Right cardiac atrium (tissue), 5 donors: ENCODE results near the gene OTUD7B. TPM values are rescaled to one million over a fixed set of nuclear protein-coding genes. Genes with fewer than 3 reads are reported as not detected.
A peak's percentile ranks its signal among the peaks of the same experiment; 100 is the strongest.
"Not testable (repeated sequence)": the region's sequence is repeated elsewhere in the genome, so short reads cannot be mapped to it uniquely, and the experiment has no call there.

Experiments
- ATAC-seq, 2 donors: fragments of 200-7000 bp; cut with Tn5 transposase; one replicate each; pipeline versions ENCODE4 v1.8.0 to v1.9.1; 2020; ENCODE audit warnings: moderate library complexity in 2 of 2, mild to moderate bottlenecking in 1 of 2
- DNase-seq, 3 donors: peaks; one replicate each; pipeline ENCODE4 v3.0.0-alpha.2; 2020
- H3K27ac ChIP-seq: one replicate; pipeline ENCODE4 v1.5.1; 2013; ENCODE audit warnings: mild to moderate bottlenecking, low read length, control low read depth, moderate library complexity
- H3K27me3 ChIP-seq: one replicate; pipeline ENCODE4 v1.6.1; 2013; ENCODE audit not compliant: control insufficient read depth, insufficient read depth
- H3K4me1 ChIP-seq: one replicate; pipeline ENCODE4 v1.6.1; 2013; ENCODE audit warnings: low read length; ENCODE audit not compliant: control insufficient read depth, insufficient read depth
- H3K4me3 ChIP-seq: one replicate; pipeline ENCODE4 v1.5.1; 2013; ENCODE audit warnings: low read length, control low read depth
- H3K9me3 ChIP-seq: one replicate; pipeline ENCODE4 v1.6.1; 2013; ENCODE audit warnings: low read length; ENCODE audit not compliant: control insufficient read depth
- WGBS: extraction: QIAGEN DNeasy Blood & Tissue Kit; methylation state at CpG from one replicate; pipeline ENCODE4 v1.1.7; 2013; 5-methylcytosine and 5-hydroxymethylcytosine counted together
- intact Hi-C, 4 donors: fragments of 100-400 bp; cut with DNase I; formaldehyde crosslinking; loops; one replicate each; pipeline versions ENCODE4 v1.11.0 to v1.14.0; 2022 to 2023
- long read RNA-seq, 4 donors: library from polyadenylated mRNA; unstranded; transcript quantifications; one replicate each; pipeline ENCODE4 v2.0.0, GENCODE V29; 2020 to 2021
- polyA plus RNA-seq: library from polyadenylated mRNA; stranded (reverse); fragments of 200-250 nt; gene quantifications from one replicate; pipeline ENCODE4 v1.2.3, GENCODE V29; 2013
- total RNA-seq, 4 donors: library from RNA; stranded (reverse); fragmentation: NEBNext Ultra II Directional; extraction: Animal tissue kit (Norgen Biotek cat#: 25700); gene quantifications; one replicate each; pipeline ENCODE4 v1.2.1, GENCODE V29; 2021
- donor health status: healthy with polysubstance abuse.
- donor health status: DM: no; HTN: yes; CAD: no.
- donor health status: DM: no; HTN: no; CAD: no.
- donor health status: DM: no; HTN: yes; CAD: no; lungs with severe emphysema.
- donor health status: DM: yes; HTN: yes; CAD: no.

OTUD7B gene
- total RNA-seq, result 10 to 100 TPM; 23.3 to 27.2 (median 26.5) TPM
- 9.6 TPM for polyA plus RNA-seq
- long read RNA-seq, donor 1, partial matches to known transcripts, result 1 of 9 reads
- long read RNA-seq, donor 1, other reads (novel, unspliced or antisense), result 8 of 9 reads
- long read RNA-seq, donor 2, full-length matches to known transcripts, result 1 of 5 reads
- long read RNA-seq, donor 2, partial matches to known transcripts, result 0 of 5 reads
- long read RNA-seq, donor 2, other reads (novel, unspliced or antisense), result 4 of 5 reads
- long read RNA-seq, donor 3, partial matches to known transcripts, result 1 of 5 reads
- long read RNA-seq, donor 3, other reads (novel, unspliced or antisense), result 4 of 5 reads
- long read RNA-seq, donor 4, full-length matches to known transcripts, result 1 of 4 reads
- long read RNA-seq, donor 4, partial matches to known transcripts, result 1 of 4 reads
- long read RNA-seq, donor 4, other reads (novel, unspliced or antisense), result 2 of 4 reads

DNA sequence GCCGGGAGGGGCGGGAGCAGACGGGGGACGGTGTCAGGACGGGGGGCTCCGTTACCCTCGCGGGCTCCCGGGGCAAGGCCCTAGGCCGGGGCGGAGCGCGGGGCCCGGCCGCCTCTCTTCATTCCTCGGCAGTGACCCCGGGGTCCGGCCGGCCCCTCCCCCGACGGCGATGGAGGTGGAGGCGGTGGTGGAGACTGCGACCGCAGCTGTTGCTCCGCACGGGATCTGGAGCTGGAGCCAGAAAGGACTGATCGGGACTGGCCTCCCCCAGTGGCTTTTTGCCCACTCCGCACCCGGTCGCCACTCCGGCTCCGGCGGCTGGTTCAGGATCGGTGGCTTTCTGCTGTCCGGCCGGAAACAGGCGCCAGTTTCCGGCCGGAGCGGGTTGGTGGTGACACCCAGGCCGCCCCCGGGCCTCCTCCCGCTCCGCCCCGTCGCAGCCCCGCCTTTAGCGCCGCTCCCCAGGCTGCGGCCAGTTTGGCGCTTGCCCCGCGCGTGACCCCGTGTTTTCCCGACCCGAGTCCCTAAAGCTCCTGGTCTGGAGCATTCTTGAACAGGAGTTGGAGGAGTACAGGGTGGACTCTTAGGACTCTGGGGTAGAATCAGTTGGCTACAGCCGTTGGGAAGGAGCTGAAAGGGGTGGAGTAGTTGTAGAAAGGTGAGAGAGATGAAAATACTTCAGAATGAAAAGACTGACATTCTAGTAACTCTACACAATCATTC, at the start of gene OTUD7B:
OTUD7B (minus strand) TSS at position 334 of the 723 bp plus-strand sequence. CDS start 33,216 bp downstream, outside the sequence.
- intact Hi-C loops, result loop anchor here in 1 of 4 donors (10.0 kb wide), 1 partner anchor 54 kb away; the partner anchor contains the start of gene VPS45
- DNase-seq, result peak; percentile 90 to 96 (median 95)
- Histone ChIP-seq H3K4me3 (peak within 1 kb of the TSS; percentile 81), H3K4me1 (no peaks in the 10 kb centered on the region), H3K27me3 (no peaks in the 10 kb centered on the region), H3K27ac (peak within 1 kb of the TSS; percentile 95), H3K9me3 (no peaks in the 10 kb centered on the region)
- peak; percentile 95 to 96 for ATAC-seq
- WGBS, result under 1% methylated on average over 59 of the region's 59 CpGs

DNA sequence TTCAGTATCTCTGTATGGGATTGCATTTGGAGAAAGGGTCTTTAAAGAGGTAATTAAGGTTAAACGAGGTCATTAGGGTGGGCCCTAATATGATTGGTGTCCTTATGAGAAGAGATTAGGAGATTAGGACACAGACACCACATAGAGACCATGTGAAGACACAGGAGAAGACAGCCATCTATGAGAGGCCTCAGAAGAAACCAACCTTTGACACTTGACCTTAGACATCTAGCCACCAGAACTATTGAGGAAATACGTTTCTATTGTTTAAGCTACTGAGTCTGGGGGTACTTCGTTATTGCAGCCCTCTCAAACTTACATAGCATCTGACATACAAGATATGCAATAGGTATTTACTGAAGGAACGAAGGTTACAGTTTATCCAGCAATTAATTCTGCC, 49.7 kb upstream of the OTUD7B start:
- Histone ChIP-seq H3K27ac (no peak overlapping the region), H3K4me1 (peaks cover 3% of the 10 kb centered on the region), H3K9me3 (no peaks in the 10 kb centered on the region), H3K4me3 (no peak overlapping the region), H3K27me3 (no peaks in the 10 kb centered on the region)
- 73% methylated on average over 4 of the region's 4 CpGs for WGBS
- intact Hi-C loops, result loop anchor here in 1 of 4 donors (10.0 kb wide), 1 partner anchor 45 kb away; the partner anchor contains the start of gene OTUD7B
- no peak for ATAC-seq
- no peak for DNase-seq

DNA sequence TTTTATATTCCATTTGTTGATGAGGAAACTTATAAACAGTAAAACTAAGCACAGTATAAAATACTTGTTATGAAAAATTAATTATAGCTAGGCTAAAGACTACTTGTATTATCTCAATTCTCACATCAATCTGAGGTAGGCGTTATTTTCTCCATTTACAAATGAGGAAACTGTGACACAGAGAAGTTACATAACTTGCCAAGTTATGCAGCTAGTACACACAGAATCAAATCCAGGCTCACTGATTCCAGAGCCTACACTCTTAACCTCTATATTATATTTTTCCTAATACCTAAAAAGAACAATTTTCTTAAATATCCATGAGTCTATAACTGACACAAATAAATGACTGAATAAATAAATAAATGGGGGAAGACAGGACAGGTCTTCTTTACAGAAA, 45.9 kb upstream of the OTUD7B start:
- Histone ChIP-seq H3K4me1 (peaks cover 2% of the 10 kb centered on the region), H3K4me3 (no peak overlapping the region), H3K9me3 (no peaks in the 10 kb centered on the region), H3K27me3 (no peaks in the 10 kb centered on the region), H3K27ac (no peak overlapping the region)
- ATAC-seq (no peak), DNase-seq (no peak)
- intact Hi-C loops, result loop anchor here in 1 of 4 donors (10.0 kb wide), 1 partner anchor 162 kb away; the partner anchor contains the start of gene BOLA1
- WGBS, result 43% methylated on average over 1 of the region's 1 CpG

DNA sequence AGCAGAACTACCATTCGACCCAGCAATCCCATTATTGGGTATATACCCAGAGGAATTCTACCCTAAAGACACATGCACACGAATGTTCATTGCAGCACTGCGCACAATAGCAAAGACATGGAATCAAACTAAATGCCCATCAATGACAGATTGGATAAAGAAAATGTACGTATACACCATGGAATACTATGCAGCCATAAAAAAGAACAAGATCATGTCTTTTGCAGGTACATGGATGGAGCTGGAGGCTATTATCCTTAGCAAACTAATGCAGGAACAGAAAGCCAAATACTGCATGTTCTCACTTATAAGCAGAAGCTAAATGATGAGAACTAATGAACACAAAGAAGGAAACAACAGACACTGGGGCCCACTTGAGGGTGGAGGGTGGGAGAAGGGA, 45.0 kb upstream of the OTUD7B start:
- H3K27me3 ChIP-seq, H3K9me3 ChIP-seq, DNase-seq, ATAC-seq, H3K4me1 ChIP-seq, H3K27ac ChIP-seq, H3K4me3 ChIP-seq: not testable (repeated sequence)
- 93% methylated on average over 4 of the region's 4 CpGs for WGBS
- intact Hi-C loops, result loop anchor here in 1 of 4 donors (10.0 kb wide), 1 partner anchor 161 kb away; the partner anchor contains the start of gene BOLA1

DNA sequence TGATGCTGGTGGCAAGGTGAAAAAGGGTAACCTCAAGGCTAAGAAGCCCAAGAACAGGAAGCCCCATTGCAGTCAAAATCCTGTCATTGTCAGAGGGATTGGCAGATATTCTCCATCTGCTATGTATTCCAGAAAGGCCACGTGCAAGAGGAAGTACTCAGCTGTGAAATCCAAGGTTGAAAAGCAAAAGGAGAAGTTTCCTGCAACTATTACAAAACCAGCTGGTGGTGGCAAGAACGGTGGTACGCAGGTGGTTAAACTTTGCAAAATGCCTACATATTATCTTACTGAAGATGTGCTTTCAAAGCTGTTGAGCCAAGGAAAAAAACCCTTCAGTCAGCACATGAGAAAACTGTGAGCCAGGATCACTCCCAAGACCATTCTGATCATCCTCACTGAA, 43.4 kb upstream of the OTUD7B start:
- Histone ChIP-seq H3K4me1 (peaks cover 2% of the 10 kb centered on the region), H3K9me3 (no peaks in the 10 kb centered on the region), H3K27ac (no peak overlapping the region), H3K4me3 (no peak overlapping the region), H3K27me3 (no peaks in the 10 kb centered on the region)
- DNase-seq (no peak), ATAC-seq (no peak)
- intact Hi-C loops, result loop anchor here in 1 of 4 donors (10.0 kb wide), 1 partner anchor 159 kb away; the partner anchor contains the start of gene BOLA1
- 47% methylated on average over 3 of the region's 3 CpGs for WGBS

DNA sequence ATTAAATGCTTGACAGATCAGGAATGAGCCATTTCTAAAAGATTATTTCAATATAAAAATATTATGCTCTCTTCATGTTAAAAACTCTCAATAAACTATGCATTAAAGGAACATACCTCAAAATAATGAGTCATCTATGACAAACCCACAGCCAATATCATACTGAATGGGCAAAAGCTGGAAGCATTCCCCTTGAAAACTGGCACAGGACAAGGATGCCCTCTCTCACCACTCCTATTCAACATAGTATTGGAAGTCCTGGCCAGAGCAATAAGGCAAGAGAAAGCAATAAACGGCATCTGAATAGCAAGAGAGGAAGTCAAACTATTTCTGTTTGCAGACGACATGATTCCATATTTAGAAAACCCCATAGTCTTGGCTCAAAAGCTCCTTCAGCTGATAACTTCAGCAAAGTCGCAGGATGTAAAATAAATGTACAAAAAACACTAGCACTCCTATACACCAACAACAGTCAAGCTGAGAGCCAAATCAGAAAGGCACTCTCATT, 41.4 kb upstream of the OTUD7B start:
- 13% methylated on average over 3 of the region's 3 CpGs for WGBS
- ATAC-seq, H3K4me3 ChIP-seq, H3K27ac ChIP-seq, H3K9me3 ChIP-seq, H3K4me1 ChIP-seq, DNase-seq, H3K27me3 ChIP-seq: not testable (repeated sequence)
- intact Hi-C loops, result loop anchor here in 3 of 4 donors (2.0 to 10.0 kb wide), 2 partner anchors 89 to 157 kb away; partner anchors contain the start of gene BOLA1 (in 1 of the 3)

DNA sequence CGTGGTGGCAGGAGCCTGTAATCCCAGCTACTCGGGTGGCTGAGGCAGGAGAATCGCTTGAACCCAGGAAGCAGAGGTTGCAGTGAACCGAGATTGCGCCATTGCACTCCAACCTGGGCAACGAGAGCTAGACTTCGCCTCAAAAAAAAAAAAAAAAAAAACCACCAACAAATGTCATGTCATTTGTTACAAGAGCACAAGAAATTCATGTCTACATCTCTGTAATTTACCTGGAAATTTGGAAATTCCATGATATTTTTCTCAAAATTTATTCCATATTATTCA, 40.5 kb upstream of the OTUD7B start:
- H3K9me3 ChIP-seq, result no peaks in the 10 kb centered on the region
- no peak overlapping the region for H3K27ac ChIP-seq
- no peak overlapping the region for H3K4me3 ChIP-seq
- WGBS, result 62% methylated on average over 7 of the region's 7 CpGs
- H3K27me3 ChIP-seq, result no peaks in the 10 kb centered on the region
- DNase-seq (no peak), ATAC-seq (no peak)
- intact Hi-C loops, result loop anchor here in 3 of 4 donors (2.0 to 10.0 kb wide), 2 partner anchors 88 to 156 kb away; partner anchors contain the start of gene BOLA1 (in 1 of the 3)
- H3K4me1 ChIP-seq, result peaks cover 2% of the 10 kb centered on the region

DNA sequence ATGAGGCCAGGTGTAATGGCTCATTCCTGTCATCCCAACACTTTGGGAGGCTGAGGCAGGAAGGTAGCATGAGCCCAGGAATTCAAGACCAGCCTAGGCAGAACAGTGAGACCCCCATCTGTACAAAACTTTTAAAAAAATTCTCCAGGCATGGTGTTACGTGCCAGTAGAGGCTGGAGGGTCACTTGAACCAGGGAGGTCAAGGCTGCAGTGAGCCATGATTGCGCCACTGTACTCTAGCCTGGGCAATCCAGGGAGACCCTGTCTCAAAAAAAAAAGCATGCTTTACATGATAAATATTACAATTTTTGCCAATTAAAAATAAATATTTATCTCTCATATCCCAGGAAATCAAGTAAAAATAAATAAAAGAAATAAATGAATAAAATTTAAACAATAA, 39.4 kb upstream of the OTUD7B start:
- no peaks in the 10 kb centered on the region for H3K27me3 ChIP-seq
- H3K4me3 ChIP-seq, result no peak overlapping the region
- no peak for DNase-seq
- WGBS, result 93% methylated on average over 2 of the region's 2 CpGs
- ATAC-seq, result no peak
- H3K4me1 ChIP-seq, result peaks cover 2% of the 10 kb centered on the region
- H3K9me3 ChIP-seq, result no peaks in the 10 kb centered on the region
- H3K27ac ChIP-seq, result no peak overlapping the region
- intact Hi-C loops, result loop anchor here (2.0 to 10.0 kb wide), 3 partner anchors 85 to 155 kb away; partner anchors contain the start of gene BOLA1 (in 1 of the 4)

DNA sequence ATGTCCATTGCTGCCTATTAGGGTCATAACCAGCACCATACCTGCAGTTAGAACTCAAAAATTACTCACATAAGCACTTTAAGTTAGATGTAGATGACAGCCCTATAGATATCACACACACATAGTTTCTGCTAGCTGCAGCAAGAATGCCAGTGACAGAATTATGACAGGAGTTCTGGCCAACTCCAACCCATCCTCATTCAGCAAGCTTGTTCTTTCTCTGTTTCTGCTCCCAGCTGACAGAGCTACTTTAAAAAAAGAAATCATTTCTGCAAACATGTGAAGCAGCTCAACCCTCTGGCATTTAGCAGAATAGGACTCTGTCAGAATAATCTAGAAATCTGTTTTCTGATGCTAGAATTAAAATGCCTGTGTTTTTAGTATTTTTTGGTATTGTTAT, 23.8 kb upstream of the OTUD7B start:
- H3K27me3 ChIP-seq, result no peaks in the 10 kb centered on the region
- intact Hi-C loops, result no loop called here
- DNase-seq, result no peak
- no peaks in the 10 kb centered on the region for H3K4me1 ChIP-seq
- no peak overlapping the region for H3K4me3 ChIP-seq
- H3K9me3 ChIP-seq, result no peaks in the 10 kb centered on the region
- ATAC-seq, result no peak
- no peak overlapping the region for H3K27ac ChIP-seq

DNA sequence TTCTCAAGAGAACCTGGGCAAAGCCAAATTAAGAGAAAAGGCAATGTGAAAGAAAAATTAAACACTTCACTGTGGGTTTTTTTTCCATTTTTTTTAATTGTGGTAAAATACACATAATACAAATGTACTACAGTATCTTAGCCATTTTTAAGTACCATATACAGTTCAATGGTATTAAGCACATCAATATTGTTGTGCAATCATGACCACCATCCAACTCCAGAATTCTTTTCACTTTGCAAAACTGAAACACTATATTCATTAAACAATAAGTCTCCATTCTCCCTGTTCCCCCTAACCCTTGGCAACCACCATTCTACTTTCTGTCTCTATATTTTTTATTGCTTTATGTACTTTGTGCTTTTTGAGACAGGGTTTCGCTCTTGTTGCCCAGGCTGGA, 17.8 kb upstream of the OTUD7B start:
- DNase-seq (no peak), ATAC-seq (no peak)
- no peaks in the 10 kb centered on the region for H3K27me3 ChIP-seq
- H3K9me3 ChIP-seq, result no peaks in the 10 kb centered on the region
- no peak overlapping the region for H3K27ac ChIP-seq
- H3K4me1 ChIP-seq, result no peaks in the 10 kb centered on the region
- H3K4me3 ChIP-seq, result no peak overlapping the region
- 98% methylated on average over 1 of the region's 1 CpG for WGBS
- intact Hi-C loops, result no loop called here

DNA sequence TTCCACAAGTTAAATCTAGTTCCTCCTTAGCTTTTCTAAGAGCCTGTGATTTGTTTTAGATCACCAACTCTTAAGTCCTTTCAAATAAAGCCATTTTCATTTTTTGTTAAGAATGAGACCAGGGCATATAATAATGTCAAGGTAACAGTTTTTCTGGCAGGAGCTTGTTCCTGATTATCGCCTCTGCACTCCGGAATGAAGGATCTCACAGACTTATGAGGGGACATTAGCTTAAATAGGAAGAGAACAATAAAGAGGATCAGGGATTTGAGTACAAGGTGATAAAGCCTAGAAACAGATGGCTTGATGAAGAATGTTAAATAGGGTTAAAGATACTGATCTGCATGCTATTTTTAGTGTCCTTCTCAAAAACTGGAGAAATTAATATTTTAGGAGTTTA, 13.6 kb upstream of the OTUD7B start:
- DNase-seq (no peak), ATAC-seq (no peak)
- intact Hi-C loops, result no loop called here
- WGBS, result 88% methylated on average over 2 of the region's 2 CpGs
- H3K27ac ChIP-seq, result no peak overlapping the region
- H3K9me3 ChIP-seq, result no peaks in the 10 kb centered on the region
- no peak overlapping the region for H3K4me3 ChIP-seq
- no peaks in the 10 kb centered on the region for H3K27me3 ChIP-seq
- H3K4me1 ChIP-seq, result no peaks in the 10 kb centered on the region
